ENCODE measurements around the gene BRF1. TPM values are rescaled to one million over a fixed set of nuclear protein-coding genes. Genes with fewer than 3 reads are reported as not detected.

BRF1 gene
- total and polyA plus RNA-seq, 8 donors, result 13.6 to 50.2 (median 20.4) TPM

- intact Hi-C loops (cut with DNase I), result no loop called here
- no peak for TF ChIP-seq CTCF (IDR thresholded peaks at IDR 0.05)
- 93 to 94% methylated on average over 16 of the region's 16 CpGs for WGBS, 2 donors
- H3K4me3 ChIP-seq, result no peak overlapping the region
- H3K27me3 ChIP-seq, result no peaks in the 10 kb centered on the region
- peak in 2 of 6 donors; percentile 2 to 4 for DNase-seq
- no peaks in the 10 kb centered on the region for H3K9me3 ChIP-seq
- FAIRE-seq, result no peak
- H3K36me3 ChIP-seq, result peaks cover 0 to 30% (median 10%) of the 10 kb centered on the region in 3 donors
- H3K27ac ChIP-seq, result no peak overlapping the region
- H3K4me1 ChIP-seq, result no peaks in the 10 kb centered on the region
- no peak for ATAC-seq
Observed at GRCh38 chr14:105223260-105223659, 77.5 kb downstream of the BRF1 start.

- no peak for FAIRE-seq
- H3K4me3 ChIP-seq, result no peak overlapping the region
- H3K36me3 ChIP-seq, result peaks cover 3 to 33% (median 14%) of the 10 kb centered on the region in 3 donors
- peak in 2 of 6 donors; percentile 16 to 78 for DNase-seq
- no peaks in the 10 kb centered on the region for H3K27me3 ChIP-seq
- TF ChIP-seq CTCF (IDR thresholded peaks at IDR 0.05), result no peak
- no peaks in the 10 kb centered on the region for H3K9me3 ChIP-seq
- WGBS, 2 donors, result 64 to 80% methylated on average over 27 of the region's 27 CpGs
- no peaks in the 10 kb centered on the region for H3K4me1 ChIP-seq
- ATAC-seq, result peak in 3 of 4 donors; percentile 31 to 77 (median 64)
- H3K27ac ChIP-seq, result no peak overlapping the region
- intact Hi-C loops (cut with DNase I), result no loop called here
Observed at GRCh38 chr14:105221598-105222178, 79.1 kb downstream of the BRF1 start.

- DNase-seq, result peak in 3 of 6 donors; percentile 31 to 66 (median 34)
- 73 to 75% methylated on average over 29 of the region's 29 CpGs for WGBS, 2 donors
- no peaks in the 10 kb centered on the region for H3K27me3 ChIP-seq
- intact Hi-C loops (cut with DNase I), result no loop called here
- no peak overlapping the region for H3K27ac ChIP-seq
- H3K36me3 ChIP-seq, result peaks cover 3 to 27% (median 14%) of the 10 kb centered on the region in 3 donors
- peak in 3 of 4 donors; percentile 51 to 76 (median 66) for ATAC-seq
- no peaks in the 10 kb centered on the region for H3K4me1 ChIP-seq
- TF ChIP-seq CTCF (IDR thresholded peaks at IDR 0.05), result no peak
- H3K4me3 ChIP-seq, result no peak overlapping the region
- no peak for FAIRE-seq
- no peaks in the 10 kb centered on the region for H3K9me3 ChIP-seq
Observed at GRCh38 chr14:105220699-105221597, 79.9 kb downstream of the BRF1 start.

DNA sequence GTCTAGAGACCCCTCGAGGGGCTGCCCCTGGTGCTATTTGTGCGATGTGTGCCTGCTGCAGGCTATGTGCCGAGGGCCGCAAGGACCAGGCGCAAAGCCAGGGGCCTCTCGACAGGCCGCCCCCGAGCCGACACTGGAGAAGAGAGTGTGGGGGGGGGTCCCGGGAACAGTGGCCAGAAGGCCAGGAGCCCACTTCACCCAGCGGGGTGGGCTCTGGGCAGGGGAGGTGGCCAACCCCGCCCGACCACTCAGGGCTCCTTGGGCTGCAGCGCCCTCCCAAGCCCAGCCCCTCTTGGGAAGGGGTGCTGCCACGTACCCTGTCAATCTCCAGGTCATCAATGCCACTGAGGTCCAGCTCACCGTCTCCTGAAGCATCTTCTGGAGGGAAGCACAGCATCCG lies 81.0 kb downstream of the BRF1 start:
- H3K27ac ChIP-seq, result no peak overlapping the region
- H3K9me3 ChIP-seq, result no peaks in the 10 kb centered on the region
- DNase-seq (peak in 1 of 6 donors; percentile 73), ATAC-seq (no peak), FAIRE-seq (no peak)
- no peak overlapping the region for H3K4me3 ChIP-seq
- no peaks in the 10 kb centered on the region for H3K4me1 ChIP-seq
- peaks cover 3 to 24% (median 14%) of the 10 kb centered on the region in 3 donors for H3K36me3 ChIP-seq
- no peak for TF ChIP-seq CTCF (IDR thresholded peaks at IDR 0.05)
- H3K27me3 ChIP-seq, result no peaks in the 10 kb centered on the region
- intact Hi-C loops (cut with DNase I), result no loop called here
- 96% methylated on average over 17 of the region's 17 CpGs for WGBS, 2 donors

All from pancreas (tissue), 10 donors.